ENCODE data around the gene JARID2.

Gene JARID2

GRCh38 chr6:15356937-15357336 lies 111.1 kb downstream of the JARID2 start:
- no peak for DNase-seq (ENCODE audit: low read depth, low spot score)

DNA sequence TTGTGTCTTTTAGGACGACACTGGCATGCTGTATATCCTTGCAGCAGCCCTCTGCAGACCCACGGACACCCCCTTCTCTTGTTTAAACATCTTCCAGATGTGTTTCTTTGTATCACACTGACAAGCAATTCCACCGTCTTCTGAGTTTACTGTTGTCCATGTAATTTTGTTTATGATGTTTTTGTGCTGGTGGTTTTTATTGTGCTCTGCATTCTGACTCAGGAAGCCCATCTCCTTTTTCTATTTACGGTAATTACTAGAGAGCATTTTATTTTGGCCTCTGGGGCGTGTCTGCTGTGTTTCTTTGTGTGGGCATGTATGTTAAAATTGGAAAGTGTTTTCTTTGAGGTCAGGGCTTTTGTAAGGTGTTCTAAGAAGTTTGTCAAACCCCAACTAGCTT lies 111.9 kb downstream of the JARID2 start:
- no peak for DNase-seq (ENCODE audit: low read depth, low spot score)

DNA sequence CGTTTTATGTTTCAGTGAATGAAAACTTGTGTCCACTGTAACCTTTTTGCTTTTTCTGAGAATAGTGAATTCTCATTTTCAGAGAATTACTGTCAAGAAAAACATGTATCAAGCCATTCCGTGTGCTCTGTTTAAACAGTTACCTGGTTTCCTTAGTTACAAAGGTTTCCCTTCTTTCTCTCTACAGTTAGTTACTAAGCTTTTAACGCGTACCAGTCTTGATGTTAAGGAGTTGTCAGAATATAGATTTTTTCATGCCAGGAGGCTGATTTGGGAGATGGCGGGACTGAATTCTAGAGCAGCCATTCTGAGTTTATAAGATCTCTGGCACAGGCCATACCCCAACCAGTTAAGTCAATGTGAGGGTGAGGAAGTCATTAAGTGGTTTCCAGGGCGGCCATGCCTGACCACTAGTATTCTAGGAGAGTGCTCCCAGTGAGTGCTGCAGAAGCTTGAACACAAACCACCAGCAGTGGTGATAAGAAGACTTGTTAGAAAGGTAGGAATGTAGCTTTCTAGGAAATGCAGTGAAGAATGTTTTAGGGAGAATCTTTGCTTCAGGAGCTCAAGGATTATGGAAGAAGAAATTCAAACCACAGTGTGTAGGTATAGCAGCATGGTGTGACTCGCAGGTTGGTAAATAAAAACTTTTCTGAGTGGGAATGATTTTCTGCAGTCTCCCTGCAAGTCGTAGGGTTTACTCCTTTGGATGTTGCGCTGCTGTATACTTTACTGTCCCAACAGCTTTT lies 112.9 kb downstream of the JARID2 start:
- DNase-seq (ENCODE audit: low read depth, low spot score) = no peak

GRCh38 chr6:15359335-15359862 lies 113.5 kb downstream of the JARID2 start:
- DNase-seq (ENCODE audit: low read depth, low spot score) = no peak

DNA sequence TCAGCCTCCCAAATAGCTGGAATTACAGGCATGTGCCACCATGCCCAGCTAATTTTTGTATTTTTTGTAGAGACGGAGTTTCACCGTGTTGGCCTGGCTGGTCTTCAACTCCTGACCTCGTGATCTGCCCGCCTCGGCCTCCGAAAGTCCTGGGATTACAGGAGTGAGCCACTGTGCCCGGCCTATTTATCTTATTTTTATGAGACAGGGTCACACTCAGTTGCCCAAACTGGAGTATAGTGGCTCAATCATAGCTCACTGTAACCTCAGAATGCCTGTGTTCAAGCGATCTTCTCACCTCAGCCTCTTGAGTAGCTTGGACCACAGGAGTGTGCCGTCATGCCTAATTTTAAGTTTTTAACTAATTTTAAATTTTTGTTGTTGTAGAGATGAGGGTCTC lies 114.4 kb downstream of the JARID2 start:
- DNase-seq (ENCODE audit: low read depth, low spot score) = no peak

- no peak for DNase-seq (ENCODE audit: low read depth, low spot score)
Observed at GRCh38 chr6:15361197-15361596, 115.3 kb downstream of the JARID2 start.

GRCh38 chr6:15362274-15363160 lies 116.6 kb downstream of the JARID2 start:
- no peak for DNase-seq (ENCODE audit: low read depth, low spot score)

- no peak for DNase-seq (ENCODE audit: low read depth, low spot score)
Observed at GRCh38 chr6:15363164-15363522, 117.3 kb downstream of the JARID2 start.

DNA sequence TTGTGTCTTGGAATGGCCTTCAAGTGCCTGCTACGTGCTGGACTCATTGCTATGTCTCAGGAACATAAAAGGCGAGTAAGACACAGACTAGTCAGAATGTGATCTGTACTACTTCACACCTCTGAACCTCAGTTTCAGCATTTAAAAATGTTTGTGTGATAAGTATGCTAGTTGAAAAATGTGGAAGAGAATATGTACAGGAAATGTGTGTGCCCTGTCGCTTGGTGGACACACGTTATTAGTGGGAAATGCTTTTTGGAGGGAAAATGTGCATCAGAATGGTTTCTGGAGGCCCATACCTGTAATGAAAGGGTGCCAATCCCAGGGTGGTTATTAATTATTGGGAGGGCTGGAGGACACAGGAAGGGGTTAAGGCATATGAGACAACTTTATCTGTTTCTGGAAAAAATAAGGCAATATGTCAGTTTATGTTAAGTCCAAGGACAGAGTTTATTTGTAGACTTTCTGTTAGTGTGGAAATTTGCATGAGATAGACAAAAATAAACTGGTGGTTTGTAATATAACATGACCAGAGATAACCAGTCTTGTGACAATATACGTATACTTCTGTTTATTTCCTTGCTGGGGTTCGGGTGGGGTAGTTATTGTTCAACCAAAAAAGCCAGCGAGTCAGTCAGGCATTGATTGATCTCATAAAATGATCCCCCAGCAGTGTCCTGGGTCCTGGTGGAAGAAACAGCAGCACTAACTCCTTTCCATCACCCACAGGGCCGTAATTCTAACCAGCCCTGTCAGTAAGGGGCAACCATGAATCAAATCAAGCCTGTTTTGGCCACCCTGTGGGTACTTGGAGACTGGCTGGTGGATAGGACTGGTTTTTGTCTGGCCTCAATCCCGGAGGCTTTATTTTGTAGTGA lies 117.9 kb downstream of the JARID2 start:
- DNase-seq (ENCODE audit: low read depth, low spot score) = no peak

DNA sequence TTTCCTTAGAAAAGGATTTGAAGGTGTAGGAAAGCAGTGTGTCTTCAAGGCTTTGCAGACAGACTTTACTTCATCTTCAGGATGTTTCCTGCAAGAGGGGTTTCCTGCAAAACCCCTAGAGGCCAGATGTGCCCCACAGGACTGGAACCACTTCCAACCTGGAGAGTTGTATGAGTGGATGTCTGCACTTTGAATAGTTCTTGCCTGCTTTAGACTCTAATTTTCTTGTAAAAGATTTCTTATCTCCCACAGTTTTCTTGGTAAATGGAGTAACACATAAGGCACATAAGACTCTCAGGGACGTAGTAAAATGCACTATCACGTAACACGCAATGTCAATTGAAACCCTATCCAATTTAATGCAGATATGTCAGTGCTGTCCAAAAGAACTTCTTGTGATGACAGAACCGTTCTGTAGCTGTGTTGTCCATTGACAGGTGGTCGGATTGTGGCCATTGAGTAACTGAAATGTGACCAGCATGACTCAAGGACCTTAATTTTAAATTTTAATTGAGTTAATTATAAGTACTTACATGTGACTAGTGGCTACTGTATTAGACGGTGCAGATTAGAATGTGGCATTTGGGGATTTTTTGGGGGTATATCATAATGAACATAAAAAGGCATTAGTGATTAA lies 118.7 kb downstream of the JARID2 start:
- DNase-seq (ENCODE audit: low read depth, low spot score) = no peak

- no peak for DNase-seq (ENCODE audit: low read depth, low spot score)
Observed at GRCh38 chr6:15365273-15365687, 119.4 kb downstream of the JARID2 start.

- no peak for DNase-seq (ENCODE audit: low read depth, low spot score)
Observed at GRCh38 chr6:15366003-15366535, 120.2 kb downstream of the JARID2 start.

DNA sequence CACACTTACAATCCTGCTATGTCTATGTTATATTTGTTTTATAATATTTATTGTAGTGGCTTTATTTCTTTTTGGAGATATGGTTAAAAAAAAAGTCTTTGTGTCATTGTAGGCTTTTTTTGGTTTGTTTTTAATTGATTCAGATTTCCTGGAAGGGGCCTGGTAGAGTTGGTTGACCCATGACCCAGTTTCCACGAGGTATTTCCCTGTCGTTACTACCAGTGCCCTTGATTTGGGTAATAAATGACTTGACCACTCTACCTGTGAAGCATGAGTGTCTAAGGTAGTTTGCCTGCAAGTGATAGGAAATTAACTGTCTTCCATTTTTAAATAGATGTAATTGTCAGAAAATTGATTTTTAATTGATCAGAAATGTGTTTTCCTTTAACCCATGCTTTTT lies 121.0 kb downstream of the JARID2 start:
- no peak for DNase-seq (ENCODE audit: low read depth, low spot score)

DNA sequence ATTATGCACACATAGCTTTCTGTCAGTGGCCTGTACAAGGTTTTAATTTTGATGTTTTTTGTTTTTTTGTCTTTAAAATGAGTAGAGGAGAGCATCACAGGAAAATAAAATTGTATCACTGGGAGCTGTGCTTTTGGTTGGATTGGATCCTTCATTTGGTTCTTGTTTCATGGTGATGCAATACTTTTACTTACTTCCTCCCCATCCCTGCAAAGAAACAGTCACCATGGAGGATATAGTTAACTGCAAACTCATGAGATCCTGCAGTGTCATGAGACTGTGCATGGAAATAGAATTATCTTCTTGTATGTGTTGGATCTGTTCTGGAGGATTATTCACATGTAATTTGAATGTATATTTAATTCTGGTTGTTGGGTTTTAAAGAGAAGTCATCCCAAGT lies 122.3 kb downstream of the JARID2 start:
- no peak for DNase-seq (ENCODE audit: low read depth, low spot score)

DNA sequence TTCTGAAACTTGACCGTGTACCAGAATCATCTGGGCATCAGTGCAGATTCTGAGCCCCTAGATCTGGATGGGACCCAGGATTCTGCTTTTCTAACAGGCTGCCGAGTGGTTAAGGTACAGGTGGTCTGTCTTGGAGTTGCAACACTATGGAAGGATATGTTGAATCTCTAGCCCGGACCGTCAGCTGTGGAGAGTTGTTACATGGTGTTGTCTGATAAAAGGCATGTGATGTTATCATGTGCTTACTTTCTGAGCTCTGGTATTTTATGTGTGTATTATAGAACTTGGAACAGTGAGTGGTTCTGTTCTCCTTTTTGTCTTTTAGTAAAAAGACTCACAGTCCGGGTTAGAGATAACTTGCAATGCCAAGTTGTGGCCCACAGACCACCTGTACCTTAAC lies 123.0 kb downstream of the JARID2 start:
- DNase-seq (ENCODE audit: low read depth, low spot score) = no peak

DNA sequence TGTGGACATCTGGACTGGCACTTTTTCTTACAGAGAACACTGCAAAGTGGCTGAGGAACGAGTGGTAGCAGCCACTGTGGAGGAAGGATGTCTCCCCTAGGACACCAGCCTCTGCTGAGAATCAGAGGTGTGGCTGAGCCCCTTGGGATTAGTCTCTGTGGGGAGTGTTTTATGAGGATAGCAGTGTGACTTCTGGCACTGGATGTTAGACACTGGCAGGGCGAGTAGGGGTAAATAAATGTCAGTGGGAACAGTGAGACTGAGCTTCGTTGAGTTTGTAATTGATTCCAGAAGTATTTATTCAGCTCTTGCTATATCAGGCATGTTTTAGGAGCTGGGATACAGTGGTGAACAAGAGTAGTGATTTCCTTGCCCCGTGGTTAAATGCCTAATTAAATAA lies 124.0 kb downstream of the JARID2 start:
- DNase-seq (ENCODE audit: low read depth, low spot score) = no peak

- DNase-seq (ENCODE audit: low read depth, low spot score) = no peak
Observed at GRCh38 chr6:15370733-15371671, 125.1 kb downstream of the JARID2 start.

- DNase-seq (ENCODE audit: low read depth, low spot score) = no peak
Observed at GRCh38 chr6:15372932-15373331, 127.1 kb downstream of the JARID2 start.

DNA sequence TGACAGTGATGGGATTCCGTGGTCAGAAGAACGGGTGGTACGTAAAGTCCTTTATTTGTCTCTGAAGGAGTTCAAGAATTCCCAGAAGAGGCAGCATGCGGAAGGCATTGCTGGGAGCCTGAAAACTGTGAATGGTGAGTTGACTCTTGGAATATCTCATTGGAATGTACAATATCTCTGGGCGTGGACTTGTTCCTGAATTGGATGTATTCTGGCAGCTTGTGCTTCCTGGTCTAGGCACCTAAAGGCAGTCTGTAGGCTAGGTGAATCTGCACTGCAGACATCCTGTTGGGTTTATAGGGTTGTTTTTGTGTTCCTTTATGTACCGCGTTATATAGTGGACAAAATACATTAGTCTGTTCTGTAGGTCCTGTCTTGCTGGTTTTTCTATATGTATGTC lies 128.2 kb downstream of the JARID2 start:
- no peak for DNase-seq (ENCODE audit: low read depth, low spot score)

GRCh38 chr6:15375018-15375417 lies 129.1 kb downstream of the JARID2 start:
- no peak for DNase-seq (ENCODE audit: low read depth, low spot score)
